Amniotic epithelial cell (primary cell): ENCODE measurements around the gene TAF13.

Experiments
- DNase-seq: peaks from one replicate; pipeline ENCODE4 v3.0.0-alpha.2; 2010; ENCODE audit warnings: low read depth

The TAF13 gene

GRCh38 chr1:109075531-109076490 lies at the start of gene TAF13:
Gene TAF13 (minus strand): TSS chr1:109076003. CDS start chr1:109075947, 56 bp downstream.
- DNase-seq: peak; percentile 92

- DNase-seq: no peak
Observed at GRCh38 chr1:109120356-109120755, 44.6 kb upstream of the TAF13 start.

GRCh38 chr1:109118089-109118488 lies 42.3 kb upstream of the TAF13 start:
- no peak for DNase-seq

GRCh38 chr1:109116286-109116685 lies 40.5 kb upstream of the TAF13 start:
- no peak for DNase-seq

GRCh38 chr1:109115685-109116084 lies 39.9 kb upstream of the TAF13 start:
- DNase-seq: no peak

GRCh38 chr1:109114342-109114674 lies 38.5 kb upstream of the TAF13 start:
- no peak for DNase-seq

GRCh38 chr1:109113590-109114341 lies 38.0 kb upstream of the TAF13 start, which contains the start of gene ELAPOR1:
Gene ELAPOR1 (plus strand): TSS chr1:109114115. CDS start chr1:109114184, 69 bp downstream.
- peak; percentile 49 for DNase-seq

GRCh38 chr1:109112652-109113285 lies 37.0 kb upstream of the TAF13 start:
- DNase-seq: peak; percentile 83

GRCh38 chr1:109112056-109112651 lies 36.4 kb upstream of the TAF13 start:
- DNase-seq: peak; percentile 51

- no peak for DNase-seq
Observed at GRCh38 chr1:109111386-109112055, 35.7 kb upstream of the TAF13 start.

- no peak for DNase-seq
Observed at GRCh38 chr1:109109906-109110305, 34.1 kb upstream of the TAF13 start.

- no peak for DNase-seq
Observed at GRCh38 chr1:109107785-109108184, 32.0 kb upstream of the TAF13 start.

GRCh38 chr1:109105881-109106280 lies 30.1 kb upstream of the TAF13 start:
- no peak for DNase-seq

- peak; percentile 30 for DNase-seq
Observed at GRCh38 chr1:109104364-109105151, 28.8 kb upstream of the TAF13 start.

GRCh38 chr1:109099938-109100773 lies 24.4 kb upstream of the TAF13 start:
- peak; percentile 95 for DNase-seq

GRCh38 chr1:109096120-109096519 lies 20.3 kb upstream of the TAF13 start:
- no peak for DNase-seq

GRCh38 chr1:109095631-109096030 lies 19.8 kb upstream of the TAF13 start:
- DNase-seq: no peak

GRCh38 chr1:109094871-109095270 lies 19.1 kb upstream of the TAF13 start:
- DNase-seq: no peak

- DNase-seq: peak; percentile 66
Observed at GRCh38 chr1:109094377-109094803, 18.6 kb upstream of the TAF13 start.

GRCh38 chr1:109091839-109092193 lies 16.0 kb upstream of the TAF13 start:
- peak; percentile 62 for DNase-seq
